HG03025 (cell line): Measurements from ENCODE around the gene VTN.

Experiments
- ATAC-seq: cut with Tn5 transposase; IDR thresholded peaks from one replicate; pipeline ENCODE4 v1.9.1; 2021; ENCODE audit warnings: mild to moderate bottlenecking, moderate library complexity; ENCODE audit not compliant: unreplicated experiment, low FRiP score

VTN gene

GRCh38 chr17:28371245-28372202, 1.4 kb upstream of the VTN start, which contains the start of gene SARM1:
TSS of gene SARM1 (plus strand) at chr17:28371694. CDS start at chr17:28372033, 339 bp downstream.
- ATAC-seq: peak; percentile 64

DNA sequence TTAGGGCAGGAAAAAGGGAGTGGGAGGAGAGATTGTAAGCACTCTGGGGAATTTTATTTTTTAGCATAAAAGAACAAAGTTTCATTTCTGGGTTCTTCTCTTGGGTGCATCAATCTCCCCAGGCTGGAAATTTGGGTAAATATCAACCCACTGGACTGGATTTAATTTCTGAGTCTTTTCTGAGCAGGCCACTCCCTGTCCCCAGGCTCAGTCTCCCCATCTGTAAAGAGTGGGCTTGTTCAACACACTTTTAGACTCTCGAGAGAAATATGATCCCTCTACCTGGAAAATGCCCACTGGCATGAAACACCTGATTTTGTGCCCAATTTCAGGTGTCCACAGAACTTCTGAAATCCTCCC, 617 bp upstream of the VTN start:
- no peak for ATAC-seq

DNA sequence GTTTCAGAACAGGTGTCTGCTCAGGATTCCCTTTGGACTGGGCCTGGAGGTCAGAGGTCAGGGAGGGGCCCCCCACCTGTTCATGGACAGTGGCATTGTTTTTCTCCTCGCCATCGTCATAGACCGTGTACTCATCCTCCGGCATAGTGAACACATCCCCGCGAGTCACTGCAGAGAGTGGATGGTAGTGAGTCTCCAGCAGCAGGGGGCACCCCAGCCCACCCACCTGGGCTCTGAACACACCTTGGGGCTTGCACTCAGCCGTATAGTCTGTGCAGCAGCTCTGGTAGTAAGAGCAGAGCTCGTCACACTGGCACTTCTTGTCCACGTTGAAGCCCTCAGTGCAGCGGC, 448 bp downstream of the VTN start:
- ATAC-seq: no peak

- no peak for ATAC-seq
These were observed 1.0 kb downstream of the VTN start for GRCh38 chr17:28368915-28369683.

DNA sequence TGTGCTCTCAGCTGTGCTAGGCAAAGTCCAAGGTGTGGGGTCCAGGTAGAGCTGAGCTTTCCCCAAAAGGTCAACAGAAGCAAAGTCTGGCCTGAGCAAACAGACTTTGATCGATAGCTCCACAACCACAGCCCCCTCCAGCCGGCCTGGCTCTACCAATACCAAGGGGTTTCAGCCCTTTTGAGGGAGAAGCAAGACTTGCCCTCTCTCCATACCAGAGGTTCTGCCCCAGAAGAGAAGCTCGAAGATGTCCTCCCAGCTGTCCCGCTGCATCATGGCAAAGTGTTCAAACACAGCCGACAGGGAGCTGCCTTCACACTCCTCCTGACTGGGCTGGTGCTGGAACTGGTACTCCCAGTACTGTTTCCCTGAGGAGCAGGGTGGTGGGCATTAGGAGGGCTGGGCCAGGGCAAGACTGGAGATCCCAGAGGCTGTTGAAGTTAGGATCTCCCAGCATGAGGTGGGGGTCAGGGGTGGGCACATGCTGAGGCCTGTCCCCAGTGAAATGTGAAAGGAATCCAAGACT, 1.7 kb downstream of the VTN start:
- ATAC-seq: no peak

DNA sequence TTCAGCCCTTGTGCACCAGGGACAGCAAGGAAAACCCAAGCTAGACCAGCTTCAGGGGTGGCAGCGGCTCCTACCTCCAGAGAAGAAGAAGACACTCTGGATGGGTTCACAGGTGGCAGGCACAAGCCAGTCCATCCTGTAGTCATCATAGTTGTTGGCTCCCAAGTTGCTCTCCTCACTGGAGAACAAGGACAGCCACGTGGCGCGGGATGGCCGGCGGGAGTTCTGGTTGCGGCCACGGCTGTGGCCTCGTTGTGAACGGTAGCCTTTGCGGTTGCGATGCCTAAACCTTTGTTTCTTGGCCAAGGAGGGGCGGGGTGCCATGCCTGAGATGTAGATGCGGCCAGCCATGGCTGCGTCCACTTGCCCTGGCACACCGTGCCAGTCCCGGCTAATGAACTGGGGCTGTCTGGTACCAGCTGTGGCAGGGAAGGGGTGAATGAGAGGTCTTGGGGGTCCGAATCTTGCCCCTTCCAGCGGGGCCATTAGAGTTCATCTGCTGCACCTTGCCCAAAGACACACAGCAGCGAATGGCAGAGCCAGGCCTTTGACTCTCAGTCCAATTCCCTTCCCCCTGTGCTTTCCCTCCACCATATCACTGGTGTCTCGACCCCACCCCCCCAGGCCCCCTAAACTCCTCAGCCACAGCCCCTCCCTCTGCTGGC, 2.3 kb downstream of the VTN start:
- ATAC-seq: no peak

- ATAC-seq: no peak
These were observed 3.5 kb downstream of the VTN start for GRCh38 chr17:28366605-28367004.

- ATAC-seq: no peak
These were observed 4.6 kb downstream of the VTN start for GRCh38 chr17:28365487-28365886.

GRCh38 chr17:28364665-28365363, 5.3 kb downstream of the VTN start, which contains the start of gene SEBOX:
TSS of gene SEBOX (minus strand) at chr17:28365199. CDS start at chr17:28365151, 48 bp downstream.
- ATAC-seq: no peak

GRCh38 chr17:28363776-28364650, 6.1 kb downstream of the VTN start:
- no peak for ATAC-seq

- no peak for ATAC-seq
These were observed 6.9 kb downstream of the VTN start for GRCh38 chr17:28363186-28363585.

- no peak for ATAC-seq
These were observed 12.3 kb downstream of the VTN start for GRCh38 chr17:28357901-28358197.

GRCh38 chr17:28357061-28357900, 12.8 kb downstream of the VTN start, which contains the start of gene POLDIP2:
TSS of gene POLDIP2 (minus strand) at chr17:28357527. CDS start at chr17:28357448, 79 bp downstream.
- ATAC-seq: peak; percentile 87

GRCh38 chr17:28350271-28350670, 19.8 kb downstream of the VTN start:
- ATAC-seq: no peak

DNA sequence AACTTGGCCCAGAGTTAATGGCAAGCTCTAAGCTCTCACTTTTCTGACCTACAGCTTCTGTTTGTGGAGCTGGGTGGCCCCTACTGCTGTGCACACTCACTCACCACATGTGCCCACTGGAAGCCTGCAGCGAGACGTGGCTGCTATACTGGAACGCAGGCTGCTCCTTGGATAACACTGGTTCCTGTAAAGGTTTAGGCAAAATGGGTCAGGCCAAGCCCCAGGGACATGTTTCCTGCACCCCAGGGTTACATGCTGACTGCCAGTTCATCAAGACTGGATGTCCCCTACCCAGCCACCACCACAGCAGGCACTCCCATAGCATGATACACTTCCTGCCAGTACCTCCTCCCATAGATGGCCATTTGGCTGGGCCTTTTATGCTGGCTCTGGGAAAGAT, 21.1 kb downstream of the VTN start:
- ATAC-seq: no peak

- ATAC-seq: no peak
These were observed 22.7 kb downstream of the VTN start for GRCh38 chr17:28347261-28347891.

- ATAC-seq: no peak
These were observed 23.3 kb downstream of the VTN start for GRCh38 chr17:28346746-28347246.

DNA sequence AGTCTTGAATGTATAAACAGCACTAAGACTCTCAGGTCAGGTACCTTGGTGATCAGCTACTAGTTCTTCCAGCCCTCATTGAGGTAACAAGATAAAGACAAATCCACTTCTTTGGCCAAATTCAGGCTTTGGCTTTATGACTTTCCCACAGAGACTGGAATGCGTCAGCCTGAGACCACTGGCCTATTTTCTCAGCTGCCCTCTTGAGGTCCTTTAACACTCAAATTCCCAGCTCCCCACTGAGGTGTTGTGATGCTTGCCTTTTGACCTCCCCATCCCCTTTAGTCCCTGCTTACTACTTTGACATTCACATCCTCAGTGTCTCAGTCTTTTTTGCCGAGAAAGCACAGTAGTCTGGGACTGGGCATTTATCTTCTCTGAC, 23.9 kb downstream of the VTN start:
- no peak for ATAC-seq
